Measurements from ENCODE around the gene ARL4A.
"Not testable (repeated sequence)": the region's sequence is repeated elsewhere in the genome, so short reads cannot be mapped to it uniquely, and the experiment has no call there.

The ARL4A gene

GRCh38 chr7:12648704-12649261, 38.6 kb upstream of the ARL4A start:
- DNase-seq (ENCODE audit: low read depth, low spot score), result no peak
- CTCF ChIA-PET, result interaction anchor here (0.8 kb wide), 2 partner anchors 10 to 38 kb away, joined by 3 read pairs; partner anchors contain the start of gene ARL4A
- no peak overlapping the region for H3K4me3 ChIP-seq (ENCODE audit: low read depth, low read length)
- no peak for TF ChIP-seq CTCF (IDR thresholded peaks at IDR 0.05; ENCODE audit: insufficient read depth, low read length, missing control alignments)
- POLR2A ChIA-PET, result no interaction called here

GRCh38 chr7:12649348-12649747, 38.1 kb upstream of the ARL4A start:
- no peak overlapping the region for H3K4me3 ChIP-seq (ENCODE audit: low read depth, low read length)
- POLR2A ChIA-PET, result no interaction called here
- DNase-seq (ENCODE audit: low read depth, low spot score), result no peak
- CTCF ChIA-PET, result interaction anchor here (0.8 kb wide), 2 partner anchors 10 to 38 kb away, joined by 3 read pairs; partner anchors contain the start of gene ARL4A
- no peak for TF ChIP-seq CTCF (IDR thresholded peaks at IDR 0.05; ENCODE audit: insufficient read depth, low read length, missing control alignments)

GRCh38 chr7:12650080-12650479, 37.4 kb upstream of the ARL4A start:
- DNase-seq (ENCODE audit: low read depth, low spot score), result no peak
- CTCF ChIA-PET, result interaction anchor here (1.0 kb wide), 1 partner anchor 32 kb away, joined by 3 read pairs; no protein-coding TSS in a partner anchor
- H3K4me3 ChIP-seq (ENCODE audit: low read depth, low read length), result no peak overlapping the region
- TF ChIP-seq CTCF (IDR thresholded peaks at IDR 0.05; ENCODE audit: insufficient read depth, low read length, missing control alignments), result no peak
- POLR2A ChIA-PET, result no interaction called here

GRCh38 chr7:12653110-12653509, 34.3 kb upstream of the ARL4A start:
- H3K4me3 ChIP-seq (ENCODE audit: low read depth, low read length), result no peak overlapping the region

GRCh38 chr7:12653518-12653917, 33.9 kb upstream of the ARL4A start:
- ChIA-PET CTCF (interaction anchor here (1.0 to 1.2 kb wide), 2 partner anchors 15 to 32 kb away, joined by 3 to 5 read pairs; no protein-coding TSS in a partner anchor), POLR2A (no interaction called here)
- no peak overlapping the region for H3K4me3 ChIP-seq (ENCODE audit: low read depth, low read length)
- no peak for TF ChIP-seq CTCF (IDR thresholded peaks at IDR 0.05; ENCODE audit: insufficient read depth, low read length, missing control alignments)
- no peak for DNase-seq (ENCODE audit: low read depth, low spot score)

More at GRCh38 chr7:12653110-12653509, 34.3 kb upstream of the ARL4A start:
- no peak for DNase-seq (ENCODE audit: low read depth, low spot score)
- ChIA-PET POLR2A (no interaction called here), CTCF (interaction anchor here (1.0 to 1.2 kb wide), 2 partner anchors 14 to 33 kb away, joined by 3 to 5 read pairs; no protein-coding TSS in a partner anchor)
- no peak for TF ChIP-seq CTCF (IDR thresholded peaks at IDR 0.05; ENCODE audit: insufficient read depth, low read length, missing control alignments)

- CTCF ChIA-PET, result no interaction called here
- POLR2A ChIA-PET, result no interaction called here
- no peak overlapping the region for H3K4me3 ChIP-seq (ENCODE audit: low read depth, low read length)
- no peak for DNase-seq (ENCODE audit: low read depth, low spot score)
- no peak for TF ChIP-seq CTCF (IDR thresholded peaks at IDR 0.05; ENCODE audit: insufficient read depth, low read length, missing control alignments)
Measured at GRCh38 chr7:12655161-12655560, 32.3 kb upstream of the ARL4A start.

- CTCF ChIA-PET; H3K4me3 ChIP-seq (ENCODE audit: low read depth, low read length); POLR2A ChIA-PET: not testable (repeated sequence)
- peak; percentile 71 for DNase-seq (ENCODE audit: low read depth, low spot score)
Measured at GRCh38 chr7:12660423-12660822, 27.0 kb upstream of the ARL4A start.

GRCh38 chr7:12660986-12661385, 26.4 kb upstream of the ARL4A start:
- POLR2A ChIA-PET; DNase-seq (ENCODE audit: low read depth, low spot score); H3K4me3 ChIP-seq (ENCODE audit: low read depth, low read length): not testable (repeated sequence)
- CTCF ChIA-PET, result interaction anchor here (0.8 to 1.0 kb wide), 2 partner anchors 9 to 26 kb away, joined by 3 read pairs; partner anchors contain the start of gene ARL4A
